ENCODE results near the gene SUCNR1.
"Not testable (repeated sequence)": the region's sequence is repeated elsewhere in the genome, so short reads cannot be mapped to it uniquely, and the experiment has no call there.

Gene SUCNR1, protein sequence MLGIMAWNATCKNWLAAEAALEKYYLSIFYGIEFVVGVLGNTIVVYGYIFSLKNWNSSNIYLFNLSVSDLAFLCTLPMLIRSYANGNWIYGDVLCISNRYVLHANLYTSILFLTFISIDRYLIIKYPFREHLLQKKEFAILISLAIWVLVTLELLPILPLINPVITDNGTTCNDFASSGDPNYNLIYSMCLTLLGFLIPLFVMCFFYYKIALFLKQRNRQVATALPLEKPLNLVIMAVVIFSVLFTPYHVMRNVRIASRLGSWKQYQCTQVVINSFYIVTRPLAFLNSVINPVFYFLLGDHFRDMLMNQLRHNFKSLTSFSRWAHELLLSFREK

DNA sequence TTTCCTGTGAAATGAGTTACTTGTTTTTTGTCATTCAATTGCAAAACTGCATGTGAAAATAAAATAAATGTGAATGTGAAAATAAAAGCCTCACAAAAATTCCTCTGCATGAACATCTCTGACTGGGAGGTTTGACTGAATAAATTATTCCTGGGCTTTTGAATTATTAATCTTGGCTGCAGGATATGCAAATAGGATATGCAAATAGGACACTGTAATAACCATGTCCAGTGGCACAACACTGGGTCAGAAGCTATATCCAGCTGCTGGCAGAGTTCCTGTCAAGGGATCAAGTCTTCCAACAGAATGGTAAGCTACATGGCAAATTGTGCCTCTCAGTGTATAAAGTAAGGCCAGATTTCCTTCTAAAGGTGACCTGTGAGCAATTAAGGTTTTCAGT, at the start of gene SUCNR1:
Gene SUCNR1, plus strand, starts transcription at position 246 of the 400 bp plus-strand sequence. CDS start 6,250 bp downstream, outside the sequence.
- no peak for DNase-seq

DNA sequence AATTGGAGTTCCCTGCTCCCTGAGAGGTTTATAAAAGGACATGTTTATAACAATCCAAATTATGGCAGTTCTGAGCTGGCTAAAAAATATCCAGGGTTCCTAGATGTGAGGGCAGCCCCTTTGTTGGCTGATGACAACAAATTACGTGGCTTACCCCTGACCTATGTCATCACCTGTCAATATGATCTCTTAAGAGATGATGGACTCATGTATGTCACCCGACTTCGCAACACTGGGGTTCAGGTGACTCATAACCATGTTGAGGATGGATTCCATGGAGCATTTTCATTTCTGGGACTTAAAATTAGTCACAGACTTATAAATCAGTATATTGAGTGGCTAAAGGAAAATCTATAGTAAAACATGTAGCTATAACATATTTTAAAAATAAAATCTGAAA, 45.6 kb upstream of the SUCNR1 start:
- DNase-seq, result no peak

DNA sequence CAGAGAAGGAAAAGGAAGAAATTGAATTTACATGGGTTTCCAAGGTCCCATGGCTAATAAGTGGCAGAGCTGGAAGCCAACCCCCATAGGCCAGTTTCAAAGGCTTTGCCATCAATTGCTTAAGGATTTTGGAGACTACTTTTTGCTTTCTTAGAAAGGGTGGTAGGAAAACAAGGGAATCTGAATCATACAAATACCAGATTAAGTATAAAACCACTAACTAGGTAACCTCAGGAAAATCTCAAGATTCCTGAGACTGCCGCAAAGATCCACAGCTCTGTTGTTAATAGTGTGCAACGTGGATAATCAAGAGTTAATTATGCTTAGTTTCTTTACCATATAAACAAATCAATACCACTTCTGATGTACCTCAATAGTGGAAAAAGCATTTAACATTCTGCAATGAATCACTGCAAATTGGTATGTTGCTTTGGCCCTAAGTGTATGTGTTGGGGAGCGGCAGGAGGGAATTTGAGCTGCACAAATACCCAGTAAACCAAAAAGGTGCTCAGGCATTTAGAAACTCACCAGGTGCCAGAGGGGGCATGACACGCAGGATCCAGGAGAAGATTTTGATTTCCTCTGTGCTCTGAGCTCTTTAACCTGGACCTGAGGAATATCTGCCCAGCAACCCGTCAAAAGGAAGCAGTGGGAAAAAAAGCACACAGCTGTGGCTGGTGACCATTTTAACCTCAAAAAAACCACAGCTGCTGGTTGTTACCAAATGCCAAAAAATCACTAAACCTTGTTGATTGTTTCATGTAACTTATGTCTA, 37.5 kb upstream of the SUCNR1 start:
- DNase-seq, result no peak

GRCh38 chr3:151837057-151837456, 36.4 kb upstream of the SUCNR1 start:
- peak; percentile 36 for DNase-seq

DNA sequence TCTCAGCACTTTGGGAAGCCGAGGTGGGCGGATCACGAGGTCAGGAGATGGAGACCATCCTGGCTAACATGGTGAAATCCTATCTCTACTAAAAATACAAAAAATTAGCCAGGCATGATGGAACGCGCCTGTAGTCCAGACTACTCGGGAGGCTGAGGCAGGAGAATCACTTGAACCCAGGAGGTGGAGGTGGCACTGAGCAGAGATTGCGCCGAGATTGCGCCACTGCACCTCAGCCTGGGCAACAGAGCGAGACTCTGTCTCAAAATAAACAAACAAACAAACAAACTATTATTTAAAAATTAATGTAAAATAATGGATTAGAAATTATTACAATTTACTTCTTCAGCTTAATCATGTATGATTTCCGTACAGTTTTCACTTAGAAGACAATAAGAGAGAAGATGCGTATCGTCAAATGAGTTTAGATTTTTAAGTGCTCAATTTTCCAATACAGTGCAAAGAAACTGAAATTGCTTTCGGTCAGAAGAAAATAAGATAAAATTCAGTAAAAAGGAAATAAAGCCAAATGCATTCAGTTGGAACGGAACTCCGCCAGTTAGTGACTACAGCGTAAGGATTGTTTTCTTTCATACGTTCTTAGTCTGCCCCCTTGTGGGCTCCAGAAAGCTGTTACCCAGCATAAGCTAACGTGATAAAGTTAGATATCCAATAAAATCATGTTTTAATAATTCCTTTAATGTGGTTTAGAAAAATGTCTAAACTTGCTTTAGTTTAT, 34.7 kb upstream of the SUCNR1 start:
- peak; percentile 62 for DNase-seq

GRCh38 chr3:151839313-151839631, 34.2 kb upstream of the SUCNR1 start:
- DNase-seq, result no peak

GRCh38 chr3:151841801-151842200, 31.6 kb upstream of the SUCNR1 start:
- DNase-seq, result no peak

- DNase-seq, result no peak
These were observed 30.2 kb upstream of the SUCNR1 start for GRCh38 chr3:151843275-151843674.

- no peak for DNase-seq
These were observed 28.0 kb upstream of the SUCNR1 start for GRCh38 chr3:151845306-151845905.

DNA sequence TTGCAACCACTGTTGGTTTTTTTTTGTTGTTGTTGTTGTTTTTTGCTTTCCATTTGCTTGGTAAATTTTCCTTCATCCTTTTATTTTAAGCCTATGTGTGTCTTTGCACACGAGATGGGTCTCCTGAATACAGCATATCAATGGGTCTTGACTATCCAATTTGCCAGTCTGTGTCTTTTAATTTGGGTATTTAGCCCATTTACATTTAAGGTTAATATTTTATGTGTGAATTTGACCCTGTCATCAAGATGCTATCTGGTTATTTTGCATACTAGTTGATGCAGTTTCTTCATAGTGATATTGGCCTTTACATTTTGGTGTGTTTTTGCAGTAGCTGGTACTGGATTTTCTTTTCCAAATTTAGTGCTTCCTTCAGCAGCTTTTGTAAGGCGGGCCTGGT, 23.4 kb upstream of the SUCNR1 start:
- DNase-seq, result not testable (repeated sequence)

- no peak for DNase-seq
These were observed 21.2 kb upstream of the SUCNR1 start for GRCh38 chr3:151852074-151852811.

- DNase-seq, result no peak
These were observed 17.3 kb upstream of the SUCNR1 start for GRCh38 chr3:151856118-151856517.

DNA sequence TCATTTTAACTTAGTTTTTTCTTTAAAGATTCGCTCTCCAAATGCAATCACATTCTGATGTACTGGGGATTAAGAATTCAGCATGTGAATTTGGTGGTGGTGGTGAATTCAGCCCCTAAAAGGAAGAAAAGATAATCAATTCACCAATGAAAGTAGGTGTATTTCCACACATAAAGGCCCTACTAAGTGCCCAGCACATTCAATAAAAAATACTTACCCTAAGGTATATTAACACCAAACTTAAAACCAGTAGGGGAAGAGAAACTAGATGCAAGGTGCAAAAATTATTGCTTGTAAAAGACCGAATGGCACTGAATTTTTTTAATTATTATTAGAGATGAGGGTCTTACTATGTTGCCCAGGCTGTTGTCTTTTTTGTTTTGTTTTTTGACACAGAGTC, 16.8 kb upstream of the SUCNR1 start:
- DNase-seq, result no peak

GRCh38 chr3:151859233-151859673, 14.2 kb upstream of the SUCNR1 start:
- no peak for DNase-seq

- DNase-seq, result no peak
These were observed 13.5 kb upstream of the SUCNR1 start for GRCh38 chr3:151859905-151860304.

DNA sequence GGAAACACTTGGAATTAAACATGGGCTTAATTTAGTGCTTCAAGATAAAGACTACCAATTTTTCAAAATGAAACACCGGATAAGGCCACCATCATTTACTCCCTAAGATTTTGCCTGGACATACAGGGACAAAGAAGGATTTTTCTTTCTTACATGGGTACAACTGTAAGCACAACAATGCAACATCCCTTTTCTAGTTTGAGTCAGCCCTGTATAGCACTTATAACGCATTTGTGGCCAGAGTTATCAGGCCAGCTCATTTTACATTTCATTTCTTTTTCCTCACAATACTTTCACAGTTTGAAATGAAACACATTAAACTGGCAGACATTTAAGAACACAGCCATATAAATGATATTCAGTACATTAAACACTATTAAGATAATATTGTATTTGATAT, 9.8 kb upstream of the SUCNR1 start:
- DNase-seq, result no peak

- no peak for DNase-seq
These were observed 8.9 kb upstream of the SUCNR1 start for GRCh38 chr3:151864423-151865101.

DNA sequence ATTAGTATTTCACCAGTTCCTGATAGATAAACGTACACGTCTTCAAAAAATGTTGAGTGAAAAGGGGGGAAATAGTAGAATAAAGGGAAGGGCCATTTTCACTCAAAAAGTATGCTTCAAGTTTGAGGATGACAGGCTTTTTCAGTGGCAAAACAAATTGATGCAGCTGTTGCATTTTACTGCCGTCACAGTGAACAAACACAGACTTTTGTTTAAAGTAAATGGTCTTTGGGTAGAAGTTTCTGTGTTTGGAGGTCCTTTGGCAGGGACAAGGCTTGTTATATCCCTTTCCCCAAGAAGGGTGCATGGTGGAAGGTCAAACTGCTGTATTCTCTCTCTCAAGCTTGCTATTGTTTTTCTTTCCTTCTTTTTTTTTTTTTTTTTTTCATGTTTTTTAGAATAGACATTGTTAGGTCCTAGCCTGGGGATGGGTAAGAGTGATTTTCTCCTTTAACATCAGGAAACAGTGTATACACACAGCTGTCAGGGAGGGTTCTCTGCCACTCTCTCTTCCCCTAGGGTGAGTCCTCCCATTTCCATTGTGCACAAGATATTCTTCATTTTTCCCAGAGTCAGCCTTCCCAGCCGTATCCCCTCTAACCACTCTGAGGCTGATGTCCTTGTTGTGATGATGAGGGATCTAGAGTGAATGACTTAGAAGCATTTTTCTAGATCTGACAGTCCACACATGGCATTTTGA, 6.6 kb upstream of the SUCNR1 start:
- no peak for DNase-seq

DNA sequence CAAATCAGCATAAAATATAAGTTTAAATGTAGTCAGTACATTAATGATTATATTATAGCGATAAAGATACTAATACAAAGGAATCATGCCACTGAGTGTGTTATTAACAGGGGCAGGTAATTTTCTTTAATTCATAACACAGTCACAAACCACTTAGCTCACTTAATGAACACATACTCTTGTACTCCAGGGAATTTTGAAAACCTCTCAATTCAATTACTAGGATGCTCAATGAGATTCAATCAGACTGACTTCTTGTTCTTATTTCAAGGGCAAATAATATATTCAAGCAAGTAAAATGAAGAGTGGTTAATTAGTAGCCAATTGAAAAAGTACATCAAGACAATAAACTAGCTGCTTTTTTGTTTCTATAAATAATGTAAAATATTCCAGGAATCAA, 5.8 kb upstream of the SUCNR1 start:
- DNase-seq, result no peak

DNA sequence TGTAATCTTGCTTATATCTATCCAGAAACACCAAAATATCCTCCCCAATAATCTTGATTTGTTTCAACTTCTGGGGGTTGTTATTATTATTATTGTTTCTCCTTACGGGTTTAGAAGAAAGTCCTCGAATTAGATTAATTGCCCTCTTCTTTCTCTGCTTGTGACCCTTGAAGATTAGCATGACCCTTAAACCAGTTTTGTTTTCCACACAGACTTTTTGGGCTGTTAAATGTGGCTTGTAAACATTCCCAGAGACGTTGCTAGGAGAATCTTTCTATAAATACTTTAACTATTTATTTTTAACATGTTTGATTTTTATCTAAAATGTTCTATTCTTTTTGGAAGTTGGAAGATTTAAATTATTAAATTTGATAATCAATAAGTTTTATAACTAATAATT, 4.3 kb upstream of the SUCNR1 start:
- DNase-seq, result no peak

All from NCI-H446 treated with DMSO at 0.1 percent for 48 hours (cell line).